LNCaP clone FGC (cell line): Measurements from ENCODE around the gene GNG7.
A peak's percentile ranks its signal among the peaks of the same experiment; 100 is the strongest.

Source experiments
- DNase-seq: peaks from one replicate; pipeline ENCODE4 v3.0.0-alpha.2; 2011; ENCODE audit warnings: low read depth
- H3K4me3 ChIP-seq: 2 replicates; pipeline ENCODE4 v1.5.1; 2011; ENCODE audit warnings: mild to moderate bottlenecking, low read depth, low read length, control low read depth
- CTCF ChIP-seq: IDR thresholded peaks from 2 replicates; pipeline ENCODE4 v1.5.1; 2012; ENCODE audit warnings: mild to moderate bottlenecking; ENCODE audit not compliant: control insufficient read depth, insufficient read depth; ENCODE audit errors: extremely low read depth

GNG7 gene

DNA sequence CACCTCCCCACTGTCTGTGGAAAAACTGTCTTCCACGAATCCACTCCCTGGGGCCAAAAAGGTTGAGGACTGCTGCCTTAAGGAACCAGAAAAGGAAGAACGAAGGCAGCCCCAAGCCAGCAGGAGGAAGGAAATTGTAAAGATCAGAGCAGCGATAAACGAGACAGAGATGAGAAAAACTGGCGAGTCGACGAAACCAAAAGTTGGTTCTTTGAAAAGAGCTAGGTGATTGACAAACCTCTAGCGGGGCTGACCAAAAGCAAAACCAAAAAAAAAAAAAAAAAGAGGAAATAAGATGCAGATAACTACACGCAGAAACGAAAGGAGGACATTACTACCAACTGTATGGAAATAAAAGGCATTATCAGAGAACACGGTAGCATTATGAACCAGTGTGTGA, 149.6 kb downstream of the GNG7 start:
- peak overlapping the region; percentile 43 for H3K4me3 ChIP-seq
- peak; percentile 13 for DNase-seq
- TF ChIP-seq CTCF: no peak

GRCh38 chr19:2551864-2552185, 150.7 kb downstream of the GNG7 start:
- DNase-seq: no peak
- no peak for TF ChIP-seq CTCF
- no peak overlapping the region for H3K4me3 ChIP-seq

DNA sequence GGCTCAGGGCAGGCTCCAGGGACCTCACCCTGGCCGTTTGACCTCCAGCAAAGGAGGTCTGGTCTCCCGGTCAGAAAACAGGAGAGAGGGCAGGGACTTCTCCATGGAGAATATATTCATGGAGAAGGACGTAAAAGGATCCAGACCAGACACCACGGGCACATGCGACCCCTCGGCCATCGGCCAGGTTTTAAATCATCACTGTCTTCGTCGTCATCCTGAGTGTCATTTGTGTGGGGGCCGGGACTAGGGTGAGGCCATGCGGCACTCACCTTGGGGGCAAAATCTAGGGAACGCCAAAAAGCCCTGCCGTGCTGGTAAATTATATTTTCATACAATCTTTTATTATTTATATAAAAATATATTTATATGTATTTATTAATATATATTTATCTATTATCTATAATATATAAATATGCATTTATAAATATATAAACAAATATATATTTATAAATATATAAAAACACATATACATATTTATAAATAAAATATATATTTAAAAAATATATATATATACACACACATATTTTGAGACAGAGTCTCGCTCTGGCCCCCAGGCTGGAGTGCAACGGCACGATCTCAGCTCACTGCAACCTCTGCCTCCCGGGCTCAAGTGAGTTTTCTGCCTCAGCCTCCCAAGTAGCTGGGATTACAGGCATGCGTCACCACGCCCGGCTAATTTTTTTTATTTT, 151.2 kb downstream of the GNG7 start:
- no peak overlapping the region for H3K4me3 ChIP-seq
- no peak for TF ChIP-seq CTCF
- DNase-seq: no peak

GRCh38 chr19:2550431-2551171, 151.9 kb downstream of the GNG7 start:
- no peak overlapping the region for H3K4me3 ChIP-seq
- no peak for DNase-seq
- TF ChIP-seq CTCF: no peak

GRCh38 chr19:2549701-2550191, 152.7 kb downstream of the GNG7 start:
- H3K4me3 ChIP-seq: no peak overlapping the region
- no peak for TF ChIP-seq CTCF
- DNase-seq: no peak

- TF ChIP-seq CTCF: no peak
- DNase-seq: no peak
These were observed 153.5 kb downstream of the GNG7 start for GRCh38 chr19:2548966-2549365.

More at GRCh38 chr19:2548966-2549365, 153.5 kb downstream of the GNG7 start:
- no peak overlapping the region for H3K4me3 ChIP-seq
